ENCODE results near the gene AMFR. TPM values are rescaled to one million over a fixed set of nuclear protein-coding genes. Genes with fewer than 3 reads are reported as not detected.

The AMFR gene
- total and polyA plus RNA-seq, 3 donors from 2014 or later, result 258 to 337 (median 287) TPM

- TF ChIP-seq POLR2A (IDR thresholded peaks at IDR 0.05) (no peak), CTCF (IDR thresholded peaks at IDR 0.05) (no peak)
- 84 to 85% methylated on average over 15 to 22 of the region's 22 CpGs for WGBS, 2 donors
- Histone ChIP-seq H3K27ac (no peak overlapping the region), H3K36me3 (ENCODE audit: low read depth, missing control alignments) (no peaks in the 10 kb centered on the region), H3K9me3 (no peaks in the 10 kb centered on the region), H3K4me3 (no peak overlapping the region), H3K4me1 (no peaks in the 10 kb centered on the region), H3K27me3 (no peaks in the 10 kb centered on the region)
- DNase-seq, result no peak
- intact Hi-C loops (cut with DNase I; ENCODE audit: low total_unique reads), result no loop called here
These were observed 74.6 kb downstream of the AMFR start for GRCh38 chr16:56350491-56351405.

GRCh38 chr16:56349711-56350161, 75.6 kb downstream of the AMFR start:
- Histone ChIP-seq H3K4me3 (no peak overlapping the region), H3K27ac (no peak overlapping the region), H3K36me3 (ENCODE audit: low read depth, missing control alignments) (no peaks in the 10 kb centered on the region), H3K4me1 (no peaks in the 10 kb centered on the region), H3K9me3 (no peaks in the 10 kb centered on the region), H3K27me3 (no peaks in the 10 kb centered on the region)
- TF ChIP-seq CTCF (IDR thresholded peaks at IDR 0.05), result no peak
- TF ChIP-seq POLR2A (IDR thresholded peaks at IDR 0.05), result no peak
- 91 to 93% methylated on average over 6 to 16 of the region's 16 CpGs for WGBS, 2 donors
- DNase-seq, result no peak
- intact Hi-C loops (cut with DNase I; ENCODE audit: low total_unique reads), result no loop called here

- no peaks in the 10 kb centered on the region for H3K27me3 ChIP-seq
- no peak overlapping the region for H3K4me3 ChIP-seq
- 100% methylated on average over 2 of the region's 2 CpGs for WGBS, 2 donors
- intact Hi-C loops (cut with DNase I; ENCODE audit: low total_unique reads), result no loop called here
- H3K9me3 ChIP-seq, result no peaks in the 10 kb centered on the region
- no peaks in the 10 kb centered on the region for H3K4me1 ChIP-seq
- no peak for TF ChIP-seq POLR2A (IDR thresholded peaks at IDR 0.05)
- no peak overlapping the region for H3K27ac ChIP-seq
- no peaks in the 10 kb centered on the region for H3K36me3 ChIP-seq (ENCODE audit: low read depth, missing control alignments)
- no peak for DNase-seq
These were observed 76.3 kb downstream of the AMFR start for GRCh38 chr16:56349086-56349415.

- TF ChIP-seq CTCF (IDR thresholded peaks at IDR 0.05) (no peak), POLR2A (IDR thresholded peaks at IDR 0.05) (no peak)
- no peaks in the 10 kb centered on the region for H3K4me1 ChIP-seq
- no peaks in the 10 kb centered on the region for H3K27me3 ChIP-seq
- whole genome bisulfite sequencing, 2 donors, result 91 to 92% methylated on average over 17 to 25 of the region's 25 CpGs
- no peak for DNase-seq
- intact Hi-C loops (cut with DNase I; ENCODE audit: low total_unique reads), result no loop called here
- H3K36me3 ChIP-seq (ENCODE audit: low read depth, missing control alignments), result no peaks in the 10 kb centered on the region
- no peak overlapping the region for H3K4me3 ChIP-seq
- H3K27ac ChIP-seq, result no peak overlapping the region
- H3K9me3 ChIP-seq, result no peaks in the 10 kb centered on the region
These were observed 76.9 kb downstream of the AMFR start for GRCh38 chr16:56348168-56349085.

- no peaks in the 10 kb centered on the region for H3K9me3 ChIP-seq
- intact Hi-C loops (cut with DNase I; ENCODE audit: low total_unique reads), result no loop called here
- 82% methylated on average over 11 of the region's 11 CpGs for WGBS, 2 donors
- no peak for DNase-seq
- no peaks in the 10 kb centered on the region for H3K4me1 ChIP-seq
- no peaks in the 10 kb centered on the region for H3K27me3 ChIP-seq
- H3K4me3 ChIP-seq, result no peak overlapping the region
- H3K27ac ChIP-seq, result no peak overlapping the region
- no peak for TF ChIP-seq CTCF (IDR thresholded peaks at IDR 0.05)
- TF ChIP-seq POLR2A (IDR thresholded peaks at IDR 0.05), result no peak
- no peaks in the 10 kb centered on the region for H3K36me3 ChIP-seq (ENCODE audit: low read depth, missing control alignments)
These were observed 77.7 kb downstream of the AMFR start for GRCh38 chr16:56347670-56348069.

All from testis (tissue), 3 donors.